Measurements from ENCODE around the gene TSFM. TPM values are rescaled to one million over a fixed set of nuclear protein-coding genes. Genes with fewer than 3 reads are reported as not detected.

The TSFM gene
- total RNA-seq, 4 donors from 2014 or later = 29.6 to 41.6 (median 34.5) TPM

- intact Hi-C loops (cut with DNase I; ENCODE audit: low total_unique reads) = no loop called here
- peak overlapping the region; percentile 89 for H3K4me3 ChIP-seq (ENCODE audit: low read depth, poor library complexity, severe bottlenecking)
- WGBS, 2 donors = 77 to 82% methylated on average over 12 of the region's 12 CpGs
- no peak for DNase-seq (ENCODE audit: low spot score in 2 of 2)
- TF ChIP-seq CTCF (IDR thresholded peaks at IDR 0.05) (no peak), POLR2A (IDR thresholded peaks at IDR 0.05) (no peak)
These were observed 847 bp downstream of the TSFM start for GRCh38 chr12:57783466-57783801.

GRCh38 chr12:57783861-57784260, 1.3 kb downstream of the TSFM start:
- H3K4me3 ChIP-seq (ENCODE audit: low read depth, poor library complexity, severe bottlenecking) = no peak overlapping the region
- intact Hi-C loops (cut with DNase I; ENCODE audit: low total_unique reads) = no loop called here
- TF ChIP-seq POLR2A (IDR thresholded peaks at IDR 0.05) (no peak), CTCF (IDR thresholded peaks at IDR 0.05) (no peak)

DNA sequence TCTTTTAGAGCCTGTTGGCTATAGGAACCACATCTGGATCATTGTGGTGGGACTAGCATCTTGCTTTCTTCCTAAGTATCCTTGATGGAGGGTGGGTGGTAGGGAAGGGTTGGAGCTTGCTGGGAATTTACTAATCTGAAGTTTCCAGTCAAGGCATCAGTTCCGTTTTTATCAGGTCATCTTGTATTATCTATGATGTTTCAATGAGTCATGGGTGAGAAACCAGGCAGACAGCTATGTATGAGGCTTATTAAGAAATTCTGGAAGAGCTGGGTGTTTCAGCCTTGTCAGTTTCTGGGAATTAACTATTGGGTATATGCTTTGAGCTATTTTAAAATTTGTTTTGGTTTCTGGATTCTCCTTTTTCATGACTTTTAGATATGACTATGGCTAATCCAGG, 11.3 kb downstream of the TSFM start:
- intact Hi-C loops (cut with DNase I; ENCODE audit: low total_unique reads) = no loop called here
- DNase-seq (ENCODE audit: low spot score in 2 of 2) = no peak
- H3K4me3 ChIP-seq (ENCODE audit: low read depth, poor library complexity, severe bottlenecking) = no peak overlapping the region
- WGBS, 2 donors = 16 to 31% methylated on average over 1 of the region's 1 CpG
- TF ChIP-seq POLR2A (IDR thresholded peaks at IDR 0.05) (no peak), CTCF (IDR thresholded peaks at IDR 0.05) (no peak)

More at GRCh38 chr12:57783861-57784260, 1.3 kb downstream of the TSFM start:
- 89 to 91% methylated on average over 11 of the region's 11 CpGs for WGBS, 2 donors
- no peak for DNase-seq (ENCODE audit: low spot score in 2 of 2)

DNA sequence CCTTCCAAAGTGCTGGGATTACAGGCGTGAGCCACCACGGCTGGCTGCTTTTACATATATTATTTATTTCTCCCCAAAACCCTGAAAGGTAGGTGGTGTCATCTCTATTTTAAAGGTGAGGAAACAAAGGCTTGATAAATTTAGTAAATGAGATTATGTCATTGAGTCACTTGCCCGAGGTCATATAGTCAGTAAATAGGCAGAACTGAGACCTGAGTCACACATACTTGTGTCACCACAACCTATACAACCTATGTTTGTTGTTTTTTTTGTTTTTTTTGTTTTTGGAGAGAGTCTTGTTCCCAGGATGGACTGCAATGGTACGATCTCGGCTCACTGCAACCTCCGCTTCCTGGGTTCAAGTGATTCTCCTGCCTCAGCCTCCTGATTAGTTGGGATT, 12.8 kb downstream of the TSFM start:
- WGBS, 2 donors = 82 to 86% methylated on average over 6 of the region's 6 CpGs
- DNase-seq (ENCODE audit: low spot score in 2 of 2) = no peak
- intact Hi-C loops (cut with DNase I; ENCODE audit: low total_unique reads) = no loop called here
- H3K4me3 ChIP-seq (ENCODE audit: low read depth, poor library complexity, severe bottlenecking) = no peak overlapping the region
- TF ChIP-seq CTCF (IDR thresholded peaks at IDR 0.05) (no peak), POLR2A (IDR thresholded peaks at IDR 0.05) (no peak)

DNA sequence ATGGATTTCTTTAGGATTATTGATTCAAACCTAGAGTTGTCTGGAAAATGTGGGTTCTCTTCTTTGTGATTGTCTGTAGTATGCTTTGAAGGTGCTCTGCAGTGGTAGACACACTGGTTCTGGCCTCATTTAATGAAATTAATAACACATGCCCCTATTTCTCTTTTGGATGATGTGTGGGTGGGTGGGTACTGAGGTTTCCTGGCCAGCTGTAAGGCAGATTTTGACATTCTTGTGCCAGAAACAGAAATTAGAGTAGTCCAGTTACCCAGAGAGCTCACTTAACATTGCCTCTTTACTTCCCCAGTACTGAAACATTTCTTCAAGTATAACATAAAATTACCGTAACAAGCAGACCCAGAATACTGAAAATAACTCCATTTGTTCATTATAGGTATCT, 14.4 kb downstream of the TSFM start:
- 89 to 93% methylated on average over 1 of the region's 1 CpG for WGBS, 2 donors
- no peak overlapping the region for H3K4me3 ChIP-seq (ENCODE audit: low read depth, poor library complexity, severe bottlenecking)
- intact Hi-C loops (cut with DNase I; ENCODE audit: low total_unique reads) = no loop called here
- DNase-seq (ENCODE audit: low spot score in 2 of 2) = no peak
- TF ChIP-seq POLR2A (IDR thresholded peaks at IDR 0.05) (no peak), CTCF (IDR thresholded peaks at IDR 0.05) (no peak)

- no peak for TF ChIP-seq CTCF (IDR thresholded peaks at IDR 0.05)
- TF ChIP-seq POLR2A (IDR thresholded peaks at IDR 0.05) = no peak
- WGBS, 2 donors = 66 to 67% methylated on average over 1 of the region's 1 CpG
- H3K4me3 ChIP-seq (ENCODE audit: low read depth, poor library complexity, severe bottlenecking) = no peak overlapping the region
- intact Hi-C loops (cut with DNase I; ENCODE audit: low total_unique reads) = no loop called here
- no peak for DNase-seq (ENCODE audit: low spot score in 2 of 2)
These were observed 15.3 kb downstream of the TSFM start for GRCh38 chr12:57797933-57798332.

Measured in lower leg skin (tissue), 4 donors.